HT-29 (cell line): Measurements from ENCODE around the gene PICALM. TPM values are rescaled to one million over a fixed set of nuclear protein-coding genes. Genes with fewer than 3 reads are reported as not detected.

ENCODE experiments used
- DNase-seq: peaks from one replicate; pipeline ENCODE4 v3.0.0-alpha.2; 2015; ENCODE audit warnings: low spot score
- total RNA-seq: library from RNA; depleted of rRNA; stranded (reverse); fragments of >200 nt; shearing (Covaris generic); gene quantifications from 2 replicates; pipeline ENCODE4 v1.2.3, GENCODE V29; 2014

Gene PICALM
- total RNA-seq, 1 experiment from 2014 or later = 93.6 TPM

DNA sequence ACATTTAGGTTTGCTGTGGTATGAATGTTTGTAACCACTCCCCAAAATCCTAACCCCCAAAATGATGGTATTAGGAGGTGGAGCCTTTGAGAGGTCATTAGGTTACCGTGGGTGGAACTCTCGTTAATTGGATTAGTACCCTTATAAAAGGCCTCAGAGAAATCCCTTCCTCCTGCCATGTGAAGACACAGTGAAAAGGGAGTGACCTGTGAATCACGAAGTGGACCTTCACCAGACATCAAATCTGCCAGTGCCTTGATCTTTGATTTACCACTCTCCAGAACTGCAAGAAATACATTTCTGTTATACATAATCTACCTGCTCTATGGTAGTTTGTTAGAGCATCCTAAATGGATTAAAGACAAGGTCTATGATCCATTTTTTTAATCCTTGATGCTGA lies 12.6 kb upstream of the PICALM start:
- no peak for DNase-seq

DNA sequence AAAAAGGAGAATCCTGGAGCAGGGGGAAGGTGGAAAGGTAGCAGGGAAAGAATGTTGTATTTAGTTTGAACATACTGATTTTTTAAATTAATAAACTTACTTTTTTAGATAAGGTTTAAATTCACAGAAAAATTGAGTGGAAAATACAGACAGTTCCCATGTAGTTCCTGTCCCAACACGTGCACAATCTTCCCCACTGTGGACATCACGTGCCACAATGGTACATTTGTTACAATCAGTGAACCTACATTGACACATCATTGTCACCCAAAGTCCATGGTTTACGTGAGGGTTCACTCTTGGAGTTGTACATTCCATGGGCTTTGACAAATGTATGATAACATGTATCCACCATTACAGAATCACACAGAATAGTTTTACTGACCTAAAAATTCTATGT lies 10.5 kb upstream of the PICALM start:
- no peak for DNase-seq

DNA sequence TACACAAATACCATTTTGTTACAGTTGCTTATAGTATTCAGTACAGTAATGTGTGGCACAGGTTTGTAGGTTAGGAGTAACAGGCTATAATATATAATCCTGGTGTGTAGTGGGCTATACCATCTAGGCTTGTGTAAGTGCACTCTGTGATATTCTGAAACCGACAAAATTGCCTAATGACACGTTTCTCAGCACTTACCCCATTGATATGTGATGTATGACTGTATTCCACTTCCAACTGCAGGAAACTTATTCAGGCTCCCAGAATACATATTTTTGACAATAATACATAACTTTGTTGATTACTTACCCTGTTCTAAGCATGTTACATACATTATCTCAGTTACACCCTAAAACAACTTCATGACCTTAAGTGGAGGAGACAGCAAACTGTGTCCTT lies 5.1 kb upstream of the PICALM start:
- DNase-seq = no peak

DNA sequence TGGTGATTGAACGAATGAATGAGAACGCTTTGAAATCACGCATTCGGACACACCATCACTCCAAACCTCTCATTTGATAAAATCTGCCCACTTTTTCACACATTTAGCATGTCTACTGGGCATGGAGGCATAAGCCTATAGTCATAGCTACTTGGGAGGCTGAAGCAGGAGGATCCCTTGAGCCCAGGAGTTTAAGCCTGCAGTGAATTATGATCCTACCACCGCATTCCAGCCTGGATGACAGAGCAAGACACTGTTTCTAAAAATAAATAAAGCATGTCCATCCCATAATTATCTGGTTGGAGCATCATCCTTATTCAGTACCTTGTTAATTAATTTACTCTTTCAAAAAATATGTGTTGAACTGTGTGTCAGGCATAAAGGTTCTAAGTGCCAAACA lies 3.3 kb upstream of the PICALM start:
- no peak for DNase-seq

DNA sequence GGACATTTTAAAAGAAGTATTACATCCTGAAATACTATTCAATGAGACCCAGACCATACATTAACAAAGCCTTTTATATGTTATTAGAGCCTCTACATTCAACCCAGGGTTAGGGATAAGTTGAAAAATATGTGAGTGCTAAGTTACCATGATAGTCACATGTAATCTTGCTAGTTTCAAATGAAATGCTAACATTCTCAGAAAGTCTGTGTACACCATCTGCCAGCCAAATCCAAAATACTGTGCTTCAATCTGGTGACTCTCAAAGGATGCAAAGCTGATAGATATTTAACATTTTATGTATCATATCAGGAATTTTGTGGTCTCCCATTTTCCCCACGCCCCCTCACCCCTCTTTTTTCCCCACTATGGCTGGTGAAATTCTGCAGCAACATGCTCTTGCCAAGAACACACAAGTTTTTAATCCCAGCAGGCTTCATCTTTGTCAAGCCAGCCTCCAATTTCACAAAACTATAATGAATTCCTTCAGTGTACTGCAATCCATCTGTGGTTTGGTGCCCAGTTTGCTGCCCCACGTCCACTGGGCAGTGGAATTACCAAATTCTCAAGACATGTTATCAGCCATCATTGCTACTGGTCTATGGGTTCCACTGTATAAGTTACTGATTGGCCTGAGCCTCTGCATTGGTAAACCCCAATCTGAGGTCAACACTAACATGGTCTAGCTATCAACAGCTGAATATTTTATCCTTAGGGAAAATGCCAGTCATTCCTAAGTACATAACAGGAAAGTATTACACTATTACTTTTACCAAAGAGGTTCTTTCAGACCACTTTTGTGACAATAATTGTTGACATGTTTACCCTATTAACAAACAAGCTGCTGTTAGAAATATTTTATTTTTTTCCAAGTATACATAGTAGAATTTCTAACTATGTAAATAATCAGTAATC lies 1.5 kb upstream of the PICALM start:
- no peak for DNase-seq

DNA sequence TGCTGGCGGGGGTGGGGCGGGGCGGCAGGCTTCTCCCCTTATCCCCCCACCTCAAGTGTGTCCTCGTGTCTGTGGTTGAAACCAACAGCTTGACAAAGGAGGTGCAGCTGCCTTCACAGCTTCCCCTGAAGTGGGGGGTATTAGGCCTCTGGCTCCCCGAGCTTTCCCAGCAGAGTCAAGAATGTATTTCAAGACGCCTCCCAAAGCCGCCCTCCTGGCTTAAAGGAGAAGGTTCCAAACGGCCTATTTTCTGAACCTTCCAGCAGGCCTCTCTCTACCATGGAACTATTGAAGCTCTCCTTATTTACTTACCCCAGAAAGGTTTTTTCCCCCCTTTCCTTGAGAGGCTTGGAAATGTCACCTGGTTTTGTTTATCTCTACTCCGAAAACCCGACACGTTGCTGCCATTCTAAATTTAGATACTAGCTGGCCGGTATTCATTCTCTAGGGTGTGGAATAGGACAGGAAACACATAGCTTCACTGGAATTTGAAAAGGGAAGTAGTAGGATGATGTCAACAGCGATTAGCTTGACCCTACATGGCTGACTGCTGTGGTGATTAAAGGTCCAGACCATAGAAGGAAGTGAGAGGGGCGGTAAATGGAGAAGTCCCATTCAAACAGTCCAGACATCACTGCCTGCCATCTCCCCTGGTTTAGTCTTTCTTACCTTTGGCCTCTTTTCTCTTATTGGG lies 671 bp upstream of the PICALM start:
- DNase-seq = peak; percentile 91

DNA sequence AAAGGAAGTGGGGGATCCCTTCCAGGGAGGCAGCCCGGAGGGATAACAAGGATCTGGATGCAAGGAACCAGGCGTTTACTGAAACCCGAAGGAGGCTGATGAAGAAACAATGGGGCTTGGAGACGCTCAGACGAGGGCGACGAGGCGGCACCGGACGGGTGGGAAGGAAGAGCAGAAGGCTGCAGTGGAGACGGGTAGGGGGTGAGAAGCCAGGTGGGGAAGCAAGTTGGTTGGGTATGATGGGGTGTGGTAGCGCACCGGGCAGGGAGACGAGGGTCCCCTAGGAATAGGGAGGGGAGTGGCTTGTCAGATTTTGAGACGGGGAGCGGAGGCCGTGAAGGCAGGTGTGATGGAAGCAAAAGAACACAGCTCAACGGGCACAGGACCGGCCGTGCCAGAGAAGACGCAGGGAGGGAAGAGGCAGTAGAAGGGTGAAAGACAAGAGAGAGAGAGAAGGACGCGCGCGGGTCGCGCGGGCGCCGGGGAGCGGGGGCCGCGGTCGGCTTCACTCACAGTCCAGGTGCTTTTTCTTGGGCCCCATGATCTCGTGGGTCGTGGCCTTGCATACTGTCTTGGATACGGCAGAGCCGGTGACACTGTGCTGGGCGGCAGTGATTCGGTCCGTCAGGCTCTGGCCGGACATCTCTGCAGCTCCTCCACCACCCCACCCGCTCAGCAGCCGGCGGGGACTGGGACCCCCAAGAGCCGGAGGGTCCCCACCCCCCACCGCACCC lies 579 bp downstream of the PICALM start:
- peak; percentile 68 for DNase-seq

DNA sequence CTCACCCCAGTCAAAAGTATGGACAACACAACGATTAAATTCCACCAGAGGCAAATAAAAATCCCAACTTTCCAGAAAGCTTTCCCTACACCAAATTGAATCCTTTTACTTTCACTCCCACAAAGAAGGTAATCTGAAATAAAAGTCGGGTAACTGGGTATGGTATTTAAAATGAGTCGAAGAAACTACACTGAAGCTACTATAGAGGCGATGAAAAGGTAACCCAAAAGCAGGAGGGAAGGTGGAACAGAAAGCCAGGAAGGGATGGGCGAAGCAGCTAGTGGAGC lies 1.1 kb downstream of the PICALM start:
- peak; percentile 73 for DNase-seq

DNA sequence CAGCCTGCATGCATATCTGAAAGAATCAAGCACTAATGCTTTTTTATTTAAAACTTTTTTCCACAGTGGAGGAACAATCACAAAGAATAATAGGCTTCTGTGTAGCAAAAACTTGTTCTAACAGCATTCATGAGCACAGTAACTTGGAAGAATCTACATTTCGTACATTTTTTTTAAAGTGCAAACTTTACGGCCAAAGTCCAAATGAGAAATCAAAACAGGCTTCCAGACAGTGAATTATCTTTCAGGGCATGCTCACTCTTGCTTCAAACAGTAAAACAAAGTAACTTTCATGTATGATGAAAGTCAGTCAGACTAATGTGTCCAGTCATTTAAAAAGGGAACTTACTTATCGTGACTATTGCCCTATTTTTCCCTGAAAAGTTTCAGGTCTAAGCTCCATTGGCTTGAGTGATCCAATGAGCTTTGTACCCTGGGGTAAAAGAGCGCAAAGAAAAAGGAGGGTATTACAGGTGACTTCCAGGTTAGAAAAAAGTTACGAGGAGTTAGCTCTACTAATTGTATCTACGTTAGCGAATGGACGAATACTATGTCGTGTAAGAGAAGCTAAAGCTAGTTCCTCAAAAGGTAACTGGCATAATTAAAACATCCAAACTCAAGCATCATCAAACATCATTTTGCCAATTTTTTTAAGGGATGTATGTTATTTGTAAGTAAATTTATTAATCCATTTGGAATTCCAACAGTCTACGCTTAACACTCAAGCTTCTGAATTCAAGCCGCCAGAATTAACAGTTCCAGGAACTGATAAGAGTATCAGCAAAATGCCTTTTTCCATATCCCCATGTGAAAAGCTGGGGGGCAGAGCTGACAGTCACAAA lies 1.7 kb downstream of the PICALM start:
- peak; percentile 67 for DNase-seq

DNA sequence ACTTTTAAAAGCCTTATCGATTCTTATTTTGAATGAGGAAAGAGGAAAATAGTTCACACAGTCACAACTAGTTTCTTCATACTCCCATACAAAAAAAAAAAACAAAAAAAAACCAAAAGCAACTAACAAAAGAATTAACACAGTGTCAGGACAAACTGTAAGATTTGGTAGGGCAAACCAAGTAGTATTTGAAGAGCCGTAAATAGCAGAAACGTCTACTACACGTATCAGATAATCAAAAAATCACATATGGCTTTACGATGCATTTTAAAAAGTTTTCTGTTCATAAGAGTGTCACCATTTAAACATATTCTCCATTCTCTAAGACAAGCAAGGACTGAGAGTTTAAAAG lies 2.3 kb downstream of the PICALM start:
- DNase-seq = peak; percentile 32

DNA sequence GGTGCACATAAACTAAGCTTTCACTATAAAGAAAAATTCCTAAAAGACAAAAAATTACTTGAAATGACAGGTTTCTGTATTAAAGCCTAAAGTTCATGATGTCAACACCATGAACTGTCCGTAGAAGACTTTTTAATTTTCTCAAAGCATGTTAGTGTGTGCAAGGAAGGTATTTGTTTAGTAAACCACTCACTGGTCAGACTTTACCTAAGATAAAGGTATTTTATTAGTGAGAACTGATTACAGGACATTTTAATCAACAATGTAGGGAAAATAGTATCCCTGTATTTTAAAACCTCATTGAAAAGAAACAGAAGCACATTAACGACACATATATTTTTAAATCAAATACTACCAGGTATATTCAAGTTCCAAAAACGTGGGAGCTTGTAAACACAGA lies 2.9 kb downstream of the PICALM start:
- peak; percentile 19 for DNase-seq

DNA sequence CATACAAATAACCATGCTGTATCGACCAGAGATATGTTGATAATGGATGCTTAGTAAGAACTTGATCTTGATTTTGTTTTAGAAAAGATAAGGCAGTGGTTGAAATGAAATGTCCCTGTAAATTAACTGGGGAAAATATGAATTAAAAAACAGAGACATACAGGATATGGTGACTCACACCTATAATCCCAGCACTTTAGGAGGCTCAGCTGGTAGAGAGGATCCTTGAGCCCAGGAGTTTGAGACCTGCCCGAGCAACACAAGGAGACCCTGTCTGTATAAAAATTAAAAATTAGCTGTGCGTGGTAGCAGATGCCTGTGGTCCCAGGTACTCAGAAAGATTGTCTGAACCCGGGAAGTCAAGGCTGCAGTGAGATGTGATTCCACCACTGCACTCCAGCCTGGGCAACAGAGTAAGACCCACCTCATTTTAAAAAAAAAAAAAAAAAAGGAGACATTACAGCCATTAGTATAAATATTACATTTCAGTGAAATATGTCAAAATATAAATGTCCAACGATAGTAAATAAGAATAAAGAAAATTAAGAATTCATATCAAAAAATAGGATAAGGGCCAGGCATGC lies 4.6 kb downstream of the PICALM start:
- no peak for DNase-seq

DNA sequence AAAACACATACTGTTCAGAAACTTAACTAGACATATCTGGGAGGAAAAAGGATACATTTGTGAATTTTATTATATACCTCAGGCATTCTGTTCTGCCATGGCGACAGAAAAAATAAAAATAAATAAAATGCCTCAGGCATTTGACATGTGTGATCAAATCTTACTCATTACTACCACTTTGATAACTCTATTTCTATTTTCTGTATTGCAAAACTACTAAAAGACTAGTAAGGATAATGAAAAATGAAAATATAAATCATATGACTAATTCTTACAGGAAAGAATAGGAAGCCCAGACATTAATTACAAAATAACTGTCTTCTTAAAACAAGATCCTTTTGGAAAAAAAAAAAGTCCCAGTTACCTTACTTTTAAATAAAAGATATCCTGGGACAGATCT lies 5.3 kb downstream of the PICALM start:
- peak; percentile 25 for DNase-seq

DNA sequence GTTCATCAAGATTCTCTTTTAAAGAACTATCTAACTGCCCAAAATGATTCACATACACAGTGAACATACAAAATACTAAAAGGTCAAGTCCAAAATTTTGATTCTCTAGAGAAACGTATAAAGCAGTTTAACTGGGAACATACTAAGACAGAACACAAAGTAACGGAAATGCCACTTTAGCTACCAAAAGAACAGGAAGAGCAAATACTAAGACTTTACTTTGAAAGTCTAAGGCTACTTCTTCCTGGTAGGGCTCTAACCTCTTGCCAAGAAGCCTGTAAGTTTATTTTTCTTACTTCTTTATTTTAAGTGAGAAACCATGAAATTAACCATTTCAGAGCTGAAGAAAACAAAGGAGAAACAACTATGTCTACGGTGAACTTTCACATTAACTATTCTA lies 6.2 kb downstream of the PICALM start:
- DNase-seq = no peak

DNA sequence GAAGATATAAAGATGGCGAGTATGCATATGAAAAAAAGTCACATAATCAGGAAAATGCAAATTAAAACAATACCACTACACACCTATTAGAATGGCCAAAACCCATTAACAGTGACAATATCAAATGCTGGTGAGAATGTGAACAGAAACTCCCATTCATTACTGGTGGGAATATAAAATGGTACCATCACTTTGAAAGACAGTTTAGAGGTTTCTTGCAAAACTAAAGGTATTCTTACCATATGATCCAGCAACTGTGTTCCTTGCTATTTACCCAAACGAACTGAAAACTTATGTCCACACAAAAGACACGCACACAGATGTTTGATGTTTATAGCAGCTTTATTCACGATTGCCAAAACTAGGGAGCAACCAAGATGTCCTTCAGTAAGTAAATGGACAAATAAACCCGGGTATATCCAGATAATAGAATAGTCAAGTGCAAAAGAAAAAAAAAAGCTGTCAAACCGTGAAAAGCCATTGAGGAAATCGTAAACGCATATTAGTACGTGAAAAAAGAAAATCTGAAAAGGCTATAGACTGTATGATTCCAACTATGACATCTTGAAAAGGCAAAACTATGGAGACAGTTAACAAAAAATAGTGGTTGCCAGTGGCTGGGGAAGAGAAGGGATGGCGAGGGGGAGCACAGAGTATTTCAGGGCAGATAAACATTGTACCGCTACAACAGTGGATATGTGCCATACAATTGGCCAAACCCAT lies 7.2 kb downstream of the PICALM start:
- DNase-seq = no peak

DNA sequence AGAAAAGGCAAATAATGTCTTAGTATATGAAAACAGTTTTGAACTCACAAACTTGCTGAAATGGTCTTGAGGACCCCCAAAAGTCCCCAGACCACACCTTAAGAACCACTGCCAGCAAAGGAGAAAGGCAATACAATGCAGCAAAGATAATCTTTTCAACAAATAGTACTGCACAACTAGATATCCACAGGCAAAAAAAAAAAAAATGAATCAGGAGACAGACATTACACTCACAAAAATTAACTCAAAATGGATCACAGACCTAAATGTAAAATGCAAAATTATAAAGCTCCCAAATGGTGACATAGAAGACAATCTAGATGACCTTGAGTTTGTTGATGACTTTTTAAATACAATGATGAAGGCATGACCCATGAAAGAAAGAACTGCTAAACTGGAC lies 8.3 kb downstream of the PICALM start:
- DNase-seq = no peak

DNA sequence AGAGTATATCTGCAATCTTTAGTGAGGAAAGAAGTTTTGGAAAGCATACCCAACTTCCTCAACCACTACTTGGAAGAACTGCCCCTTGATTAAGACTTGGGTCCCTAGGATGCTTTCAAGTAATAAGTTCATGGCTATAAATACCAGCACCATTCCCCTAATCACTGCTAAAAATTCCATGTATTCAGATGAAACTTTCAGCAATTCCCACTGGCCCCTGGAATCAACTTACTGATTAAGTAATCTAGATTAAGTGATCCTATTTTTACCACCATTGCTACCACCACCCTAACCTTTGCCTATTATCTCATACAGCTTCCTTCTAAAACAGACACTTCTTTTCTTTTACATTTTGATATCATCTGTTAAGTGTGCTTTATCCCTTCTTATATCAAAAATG lies 10.5 kb downstream of the PICALM start:
- no peak for DNase-seq

DNA sequence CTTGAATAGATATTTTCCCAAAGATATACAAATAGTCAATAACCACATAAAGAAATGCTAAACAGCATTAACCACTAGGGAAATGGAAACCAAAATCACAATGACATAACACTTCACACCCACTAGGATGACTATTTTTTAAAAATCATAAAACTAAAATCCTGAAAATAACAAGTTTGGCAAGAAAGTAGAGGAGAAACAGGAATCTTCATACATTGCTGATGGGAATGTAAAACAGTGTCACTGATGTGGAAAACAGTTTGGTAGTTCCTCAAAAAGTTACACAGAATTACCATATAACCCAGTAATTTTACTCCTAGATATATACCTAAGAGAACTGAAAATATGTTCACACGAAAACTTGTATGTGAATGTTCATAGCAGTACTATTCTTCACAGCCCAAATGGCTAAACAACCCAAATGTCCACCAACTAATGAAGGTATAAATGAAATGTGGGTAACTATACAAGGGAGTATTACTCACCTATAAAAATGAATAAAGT lies 12.5 kb downstream of the PICALM start:
- DNase-seq = no peak

DNA sequence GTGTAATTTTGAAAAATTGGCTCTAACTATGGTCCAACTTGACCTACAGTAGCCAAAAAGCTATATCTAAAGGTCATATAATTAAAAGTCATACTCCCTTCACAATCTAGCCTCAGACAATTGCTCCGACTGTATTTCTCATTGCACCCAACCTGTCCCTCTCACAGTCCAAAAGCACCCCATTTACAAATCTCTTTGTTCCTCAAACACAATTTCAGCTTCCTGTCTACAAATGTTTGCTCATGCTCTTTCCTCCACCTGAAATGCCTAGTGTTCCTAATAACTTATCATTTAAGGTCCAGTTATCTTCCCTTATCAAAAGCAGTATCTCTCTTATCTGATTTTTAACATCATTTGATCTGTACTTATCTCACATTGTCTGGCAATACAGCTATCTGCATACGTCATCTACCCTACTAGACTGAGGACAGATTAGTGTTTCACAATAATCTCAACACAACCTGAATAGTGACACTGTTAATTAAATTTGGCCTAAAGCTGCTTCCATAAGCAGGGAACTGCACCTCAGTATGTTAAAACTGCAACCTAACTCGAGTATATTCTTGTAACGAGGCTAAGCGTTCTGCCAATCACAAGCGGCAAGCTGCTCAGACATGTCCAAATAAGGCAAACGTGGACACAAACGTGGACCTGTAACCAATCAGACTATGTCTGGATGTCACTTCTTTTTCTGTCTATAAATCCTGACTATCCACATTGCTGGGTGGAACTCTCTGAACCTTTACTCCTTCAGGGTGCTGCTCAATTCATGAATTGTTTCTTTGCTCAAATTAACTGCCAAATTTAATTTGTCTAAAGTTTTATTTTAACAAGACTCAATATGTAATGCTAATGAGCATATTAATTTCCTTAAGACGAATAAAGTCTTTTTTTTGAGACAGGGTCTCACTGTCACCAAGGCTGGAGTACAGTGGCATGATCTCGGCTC lies 15.9 kb downstream of the PICALM start:
- DNase-seq = no peak
